Endodermal cell (in vitro differentiated cells): ENCODE results near the gene COL6A3. TPM values are rescaled to one million over a fixed set of nuclear protein-coding genes. Genes with fewer than 3 reads are reported as not detected.

Experiments
- DNase-seq: peaks from one replicate; pipeline ENCODE4 v3.0.0-alpha.2; 2017
- H3K27ac ChIP-seq: 2 replicates; pipeline ENCODE4 v1.5.1; 2013; ENCODE audit warnings: mild to moderate bottlenecking, low read depth, low read length, moderate library complexity
- H3K27me3 ChIP-seq: 2 replicates; pipeline ENCODE4 v1.6.1; 2013; ENCODE audit warnings: mild to moderate bottlenecking, low read length, moderate library complexity; ENCODE audit not compliant: insufficient read depth, control insufficient read depth, poor library complexity, severe bottlenecking
- H3K36me3 ChIP-seq: 2 replicates; pipeline ENCODE4 v1.7.0; 2013; ENCODE audit warnings: mild to moderate bottlenecking, low read length, moderate library complexity; ENCODE audit not compliant: control insufficient read depth, insufficient read depth
- H3K4me1 ChIP-seq: one replicate; pipeline ENCODE4 v1.7.0; 2013; ENCODE audit warnings: low read length; ENCODE audit not compliant: control insufficient read depth, insufficient read depth
- H3K4me3 ChIP-seq: 2 replicates; pipeline ENCODE4 v1.5.1; 2013; ENCODE audit warnings: mild to moderate bottlenecking, low read length, moderate library complexity
- H3K9ac ChIP-seq: 2 replicates; pipeline ENCODE4 v1.6.1; 2013; ENCODE audit warnings: mild to moderate bottlenecking, low read length, moderate library complexity; ENCODE audit not compliant: poor library complexity, severe bottlenecking; ENCODE audit errors: extremely low read depth
- H3K9me3 ChIP-seq: 2 replicates; pipeline ENCODE4 v1.6.1; 2013; ENCODE audit warnings: mild to moderate bottlenecking, low read length, moderate library complexity; ENCODE audit not compliant: control insufficient read depth
- H3K27ac Mint-ChIP-seq: 2 replicates; pipeline ENCODE4 v1.8.0; 2020; ENCODE audit warnings: mixed read lengths
- H3K27me3 Mint-ChIP-seq: 2 replicates; pipeline ENCODE4 v1.8.0; 2021; ENCODE audit warnings: mild to moderate bottlenecking, mixed read lengths; ENCODE audit not compliant: insufficient read depth
- H3K36me3 Mint-ChIP-seq: 2 replicates; pipeline ENCODE4 v1.8.0; 2020; ENCODE audit warnings: low read depth, mixed read lengths
- H3K4me1 Mint-ChIP-seq: 2 replicates; pipeline ENCODE4 v1.8.0; 2020; ENCODE audit warnings: mixed read lengths
- H3K4me3 Mint-ChIP-seq: 2 replicates; pipeline ENCODE4 v1.8.0; 2020; ENCODE audit warnings: mild to moderate bottlenecking, moderate library complexity, mixed read lengths
- H3K9me3 Mint-ChIP-seq: 2 replicates; pipeline ENCODE4 v1.8.0; 2020; ENCODE audit warnings: mild to moderate bottlenecking, mixed read lengths
- WGBS, 2 experiments: methylation state at CpG; one replicate each; pipeline versions ENCODE4 v1.1.5 to v1.1.7; 2013; ENCODE audit warnings: missing lambda C conversion rate in 2 of 2, mixed read lengths in 1 of 2; ENCODE audit not compliant: insufficient coverage in 1 of 2, insufficient read length in 1 of 2; 5-methylcytosine and 5-hydroxymethylcytosine counted together
- total RNA-seq, 2 donors: library from RNA; stranded (reverse); fragmentation: NEBNext Ultra II Directional in 1 of 2; extraction: Animal tissue kit (Norgen Biotek cat#: 25700) in 1 of 2; gene quantifications; 2 replicates in 1 of 2; 3 replicates in 1 of 2; pipeline ENCODE4 v1.2.1, GENCODE V29; 2021
- TF ChIP-seq, protein P1 (sequence below): fragments of 200-600 bp; sonication (generic); conservative IDR thresholded peaks from 2 replicates; pipeline ENCODE4 v1.5.0; 2021; ENCODE audit warnings: antibody characterized with exemption, mild to moderate bottlenecking

COL6A3 gene
- total RNA-seq, 2 donors from 2014 or later: 0.40 to 1.2 TPM

- DNase-seq: no peak
- H3K36me3 Mint-ChIP-seq: no peaks in the 10 kb centered on the region
- H3K4me1 ChIP-seq: peaks cover 5% of the 10 kb centered on the region
- H3K27ac Mint-ChIP-seq: no peak overlapping the region
- WGBS, 2 experiments: 71 to 89% methylated on average over 1 of the region's 1 CpG
- H3K27me3 Mint-ChIP-seq: peaks cover 37% of the 10 kb centered on the region
- no peak overlapping the region for H3K4me3 Mint-ChIP-seq
- peaks cover 11% of the 10 kb centered on the region for H3K4me1 Mint-ChIP-seq
- no peak overlapping the region for H3K27ac ChIP-seq
- no peaks in the 10 kb centered on the region for H3K9me3 ChIP-seq
- H3K36me3 ChIP-seq: no peaks in the 10 kb centered on the region
- H3K9ac ChIP-seq: no peak overlapping the region
- H3K27me3 ChIP-seq: peaks cover 10% of the 10 kb centered on the region
- no peak overlapping the region for H3K4me3 ChIP-seq
- no peaks in the 10 kb centered on the region for H3K9me3 Mint-ChIP-seq
- TF ChIP-seq, protein P1, sequence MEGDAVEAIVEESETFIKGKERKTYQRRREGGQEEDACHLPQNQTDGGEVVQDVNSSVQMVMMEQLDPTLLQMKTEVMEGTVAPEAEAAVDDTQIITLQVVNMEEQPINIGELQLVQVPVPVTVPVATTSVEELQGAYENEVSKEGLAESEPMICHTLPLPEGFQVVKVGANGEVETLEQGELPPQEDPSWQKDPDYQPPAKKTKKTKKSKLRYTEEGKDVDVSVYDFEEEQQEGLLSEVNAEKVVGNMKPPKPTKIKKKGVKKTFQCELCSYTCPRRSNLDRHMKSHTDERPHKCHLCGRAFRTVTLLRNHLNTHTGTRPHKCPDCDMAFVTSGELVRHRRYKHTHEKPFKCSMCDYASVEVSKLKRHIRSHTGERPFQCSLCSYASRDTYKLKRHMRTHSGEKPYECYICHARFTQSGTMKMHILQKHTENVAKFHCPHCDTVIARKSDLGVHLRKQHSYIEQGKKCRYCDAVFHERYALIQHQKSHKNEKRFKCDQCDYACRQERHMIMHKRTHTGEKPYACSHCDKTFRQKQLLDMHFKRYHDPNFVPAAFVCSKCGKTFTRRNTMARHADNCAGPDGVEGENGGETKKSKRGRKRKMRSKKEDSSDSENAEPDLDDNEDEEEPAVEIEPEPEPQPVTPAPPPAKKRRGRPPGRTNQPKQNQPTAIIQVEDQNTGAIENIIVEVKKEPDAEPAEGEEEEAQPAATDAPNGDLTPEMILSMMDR: no peak
Measured at GRCh38 chr2:237426517-237426916, 12.6 kb upstream of the COL6A3 start.

GRCh38 chr2:237425320-237425719 lies 11.4 kb upstream of the COL6A3 start:
- Histone ChIP-seq H3K4me3 (no peak overlapping the region), H3K4me1 (peaks cover 5% of the 10 kb centered on the region), H3K27ac (no peak overlapping the region), H3K36me3 (no peaks in the 10 kb centered on the region), H3K9me3 (no peaks in the 10 kb centered on the region), H3K27me3 (peaks cover 11% of the 10 kb centered on the region), H3K9ac (no peak overlapping the region)
- H3K4me1 Mint-ChIP-seq: peaks cover 11% of the 10 kb centered on the region
- H3K4me3 Mint-ChIP-seq: no peak overlapping the region
- H3K9me3 Mint-ChIP-seq: no peaks in the 10 kb centered on the region
- 61% methylated on average over 3 of the region's 3 CpGs; no CpG with 5 or more reads in 1 of the 2 experiments for WGBS, 2 experiments
- TF ChIP-seq, protein P1: no peak
- no peak for DNase-seq
- H3K27me3 Mint-ChIP-seq: peaks cover 41% of the 10 kb centered on the region
- no peaks in the 10 kb centered on the region for H3K36me3 Mint-ChIP-seq
- no peak overlapping the region for H3K27ac Mint-ChIP-seq

GRCh38 chr2:237424544-237424943 lies 10.6 kb upstream of the COL6A3 start:
- 90 to 95% methylated on average over 2 of the region's 2 CpGs for WGBS, 2 experiments
- Histone ChIP-seq H3K27ac (no peak overlapping the region), H3K27me3 (peaks cover 18% of the 10 kb centered on the region), H3K36me3 (no peaks in the 10 kb centered on the region), H3K4me3 (no peak overlapping the region), H3K9ac (no peak overlapping the region), H3K9me3 (no peaks in the 10 kb centered on the region), H3K4me1 (peaks cover 5% of the 10 kb centered on the region)
- H3K27me3 Mint-ChIP-seq: peaks cover 49% of the 10 kb centered on the region
- peaks cover 11% of the 10 kb centered on the region for H3K4me1 Mint-ChIP-seq
- no peak overlapping the region for H3K27ac Mint-ChIP-seq
- no peaks in the 10 kb centered on the region for H3K36me3 Mint-ChIP-seq
- DNase-seq: no peak
- no peaks in the 10 kb centered on the region for H3K9me3 Mint-ChIP-seq
- TF ChIP-seq, protein P1: no peak
- no peak overlapping the region for H3K4me3 Mint-ChIP-seq
